ENCODE data around the gene FMC1.
A peak's percentile ranks its signal among the peaks of the same experiment; 100 is the strongest.

FMC1 gene

GRCh38 chr7:139341058-139341775 lies at the start of gene FMC1 (continued):
- TF ChIP-seq ZBTB11 (tag by site-specific recombination; conservative IDR thresholded peaks at IDR 0.05; ENCODE audit: low read depth): peak; percentile 62
- peak; percentile 94 for TF ChIP-seq PATZ1 (tag by site-specific recombination; IDR thresholded peaks at IDR 0.05)
- TF ChIP-seq ZNF514 (tag by site-specific recombination; IDR thresholded peaks at IDR 0.05): no peak
- TF ChIP-seq ZNF544 (tag by site-specific recombination; IDR thresholded peaks at IDR 0.05): no peak
- TF ChIP-seq ZNF785 (tag by site-specific recombination; IDR thresholded peaks at IDR 0.05): 0 out of 2 replicates have a peak, but pooled peaks have one; percentile 56
- TF ChIP-seq ZNF629 (tag by site-specific recombination; IDR thresholded peaks at IDR 0.05): peak; percentile 36; the same call in 1 of the 2 replicates
- no peak for TF ChIP-seq ZNF354C (tag by site-specific recombination; IDR thresholded peaks at IDR 0.05; ENCODE audit: borderline replicate concordance, low read depth)
- no peak for TF ChIP-seq MEIS1 (CRISPR knock-in tag; IDR thresholded peaks at IDR 0.05; ENCODE audit: borderline replicate concordance)
- TF ChIP-seq, protein P1, sequence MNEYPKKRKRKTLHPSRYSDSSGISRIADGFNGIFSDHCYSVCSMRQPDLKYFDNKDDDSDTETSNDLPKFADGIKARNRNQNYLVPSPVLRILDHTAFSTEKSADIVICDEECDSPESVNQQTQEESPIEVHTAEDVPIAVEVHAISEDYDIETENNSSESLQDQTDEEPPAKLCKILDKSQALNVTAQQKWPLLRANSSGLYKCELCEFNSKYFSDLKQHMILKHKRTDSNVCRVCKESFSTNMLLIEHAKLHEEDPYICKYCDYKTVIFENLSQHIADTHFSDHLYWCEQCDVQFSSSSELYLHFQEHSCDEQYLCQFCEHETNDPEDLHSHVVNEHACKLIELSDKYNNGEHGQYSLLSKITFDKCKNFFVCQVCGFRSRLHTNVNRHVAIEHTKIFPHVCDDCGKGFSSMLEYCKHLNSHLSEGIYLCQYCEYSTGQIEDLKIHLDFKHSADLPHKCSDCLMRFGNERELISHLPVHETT (tag by site-specific recombination; IDR thresholded peaks at IDR 0.05): peak; percentile 39; the same call in 1 of the 2 replicates
- TF ChIP-seq ZSCAN30 (tag by site-specific recombination; IDR thresholded peaks at IDR 0.05): peak; percentile 86
- peak; percentile 94 for TF ChIP-seq ZNF335 (tag by site-specific recombination; conservative IDR thresholded peaks at IDR 0.05)
- TF ChIP-seq GLI2 (tag by site-specific recombination; IDR thresholded peaks at IDR 0.05; ENCODE audit: borderline replicate concordance, low read depth): no peak
- TF ChIP-seq, protein P2, sequence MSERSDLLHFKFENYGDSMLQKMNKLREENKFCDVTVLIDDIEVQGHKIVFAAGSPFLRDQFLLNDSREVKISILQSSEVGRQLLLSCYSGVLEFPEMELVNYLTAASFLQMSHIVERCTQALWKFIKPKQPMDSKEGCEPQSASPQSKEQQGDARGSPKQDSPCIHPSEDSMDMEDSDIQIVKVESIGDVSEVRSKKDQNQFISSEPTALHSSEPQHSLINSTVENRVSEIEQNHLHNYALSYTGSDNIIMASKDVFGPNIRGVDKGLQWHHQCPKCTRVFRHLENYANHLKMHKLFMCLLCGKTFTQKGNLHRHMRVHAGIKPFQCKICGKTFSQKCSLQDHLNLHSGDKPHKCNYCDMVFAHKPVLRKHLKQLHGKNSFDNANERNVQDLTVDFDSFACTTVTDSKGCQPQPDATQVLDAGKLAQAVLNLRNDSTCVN (tag by site-specific recombination; optimal IDR thresholded peaks at IDR 0.05): peak; percentile 69
- peak; percentile 93; the same call in 1 of the 2 replicates for TF ChIP-seq ZNF501 (tag by site-specific recombination; IDR thresholded peaks at IDR 0.05)
- peak; percentile 85 for TF ChIP-seq ZBTB10 (tag by site-specific recombination; IDR thresholded peaks at IDR 0.05)
- TF ChIP-seq ZSCAN4 (tag by site-specific recombination; IDR thresholded peaks at IDR 0.05): peak; percentile 30; the same call in 1 of the 2 replicates
- peak; percentile 34; the same call in 1 of the 2 replicates for TF ChIP-seq ZNF398 (tag by site-specific recombination; IDR thresholded peaks at IDR 0.05)
- peak; percentile 85 for TF ChIP-seq ZBTB7A (tag by site-specific recombination; IDR thresholded peaks at IDR 0.05; ENCODE audit: low read depth)
- TF ChIP-seq IKZF3 (tag by site-specific recombination; IDR thresholded peaks at IDR 0.05): peak; percentile 25; the same call in 1 of the 2 replicates
- TF ChIP-seq ZNF426 (tag by site-specific recombination; IDR thresholded peaks at IDR 0.05): no peak
- no peak for TF ChIP-seq ZNF140 (tag by site-specific recombination; IDR thresholded peaks at IDR 0.05)
- no peak for TF ChIP-seq ZNF555 (tag by site-specific recombination; conservative IDR thresholded peaks at IDR 0.05)
- peak; percentile 33; the same call in 1 of the 2 replicates for TF ChIP-seq ZNF843 (tag by site-specific recombination; IDR thresholded peaks at IDR 0.05)
- TF ChIP-seq ZNF391 (tag by site-specific recombination; IDR thresholded peaks at IDR 0.05; ENCODE audit: borderline replicate concordance, low read depth): no peak; the same call in 1 of the 2 replicates
